ENCODE measurements around the gene RGS9.

Gene RGS9

DNA sequence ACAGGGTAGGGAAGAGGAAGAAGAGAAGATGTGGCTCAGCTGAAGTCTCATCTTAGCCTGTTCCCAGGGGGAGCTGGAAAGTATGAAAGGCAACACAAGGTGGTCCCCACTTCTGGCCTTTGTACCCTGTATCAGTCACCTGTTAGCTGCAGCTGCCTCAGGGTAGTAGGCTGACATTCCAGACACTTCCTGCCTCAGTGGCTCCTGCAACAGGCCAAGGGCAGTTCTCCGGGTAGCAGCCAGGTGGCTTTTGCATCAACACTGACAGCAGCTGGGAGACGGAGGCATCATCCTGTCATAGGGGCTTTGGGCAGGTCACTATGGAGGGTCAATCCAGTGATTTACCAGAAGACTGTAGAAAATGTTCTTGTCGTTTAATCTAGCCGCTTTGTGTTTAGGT is 124.0 kb downstream of the RGS9 start:
- Histone ChIP-seq H3K27me3 (replicated peaks) (no peaks in the 10 kb centered on the region), H3K27ac (no peak overlapping the region), H3K4me3 (ENCODE audit: low read depth, low read length) (no peak overlapping the region), H3K36me3 (replicated peaks) (no peaks in the 10 kb centered on the region)
- TF ChIP-seq, protein P1, sequence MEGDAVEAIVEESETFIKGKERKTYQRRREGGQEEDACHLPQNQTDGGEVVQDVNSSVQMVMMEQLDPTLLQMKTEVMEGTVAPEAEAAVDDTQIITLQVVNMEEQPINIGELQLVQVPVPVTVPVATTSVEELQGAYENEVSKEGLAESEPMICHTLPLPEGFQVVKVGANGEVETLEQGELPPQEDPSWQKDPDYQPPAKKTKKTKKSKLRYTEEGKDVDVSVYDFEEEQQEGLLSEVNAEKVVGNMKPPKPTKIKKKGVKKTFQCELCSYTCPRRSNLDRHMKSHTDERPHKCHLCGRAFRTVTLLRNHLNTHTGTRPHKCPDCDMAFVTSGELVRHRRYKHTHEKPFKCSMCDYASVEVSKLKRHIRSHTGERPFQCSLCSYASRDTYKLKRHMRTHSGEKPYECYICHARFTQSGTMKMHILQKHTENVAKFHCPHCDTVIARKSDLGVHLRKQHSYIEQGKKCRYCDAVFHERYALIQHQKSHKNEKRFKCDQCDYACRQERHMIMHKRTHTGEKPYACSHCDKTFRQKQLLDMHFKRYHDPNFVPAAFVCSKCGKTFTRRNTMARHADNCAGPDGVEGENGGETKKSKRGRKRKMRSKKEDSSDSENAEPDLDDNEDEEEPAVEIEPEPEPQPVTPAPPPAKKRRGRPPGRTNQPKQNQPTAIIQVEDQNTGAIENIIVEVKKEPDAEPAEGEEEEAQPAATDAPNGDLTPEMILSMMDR (IDR thresholded peaks at IDR 0.05; ENCODE audit: low read depth, low read length, missing control alignments) = peak; percentile 23
- no peak for DNase-seq
- in situ Hi-C loops (cut with HindIII; ENCODE audit: low pct_ligation_motif_present, low sequenced_read_pairs) = no loop called here

DNA sequence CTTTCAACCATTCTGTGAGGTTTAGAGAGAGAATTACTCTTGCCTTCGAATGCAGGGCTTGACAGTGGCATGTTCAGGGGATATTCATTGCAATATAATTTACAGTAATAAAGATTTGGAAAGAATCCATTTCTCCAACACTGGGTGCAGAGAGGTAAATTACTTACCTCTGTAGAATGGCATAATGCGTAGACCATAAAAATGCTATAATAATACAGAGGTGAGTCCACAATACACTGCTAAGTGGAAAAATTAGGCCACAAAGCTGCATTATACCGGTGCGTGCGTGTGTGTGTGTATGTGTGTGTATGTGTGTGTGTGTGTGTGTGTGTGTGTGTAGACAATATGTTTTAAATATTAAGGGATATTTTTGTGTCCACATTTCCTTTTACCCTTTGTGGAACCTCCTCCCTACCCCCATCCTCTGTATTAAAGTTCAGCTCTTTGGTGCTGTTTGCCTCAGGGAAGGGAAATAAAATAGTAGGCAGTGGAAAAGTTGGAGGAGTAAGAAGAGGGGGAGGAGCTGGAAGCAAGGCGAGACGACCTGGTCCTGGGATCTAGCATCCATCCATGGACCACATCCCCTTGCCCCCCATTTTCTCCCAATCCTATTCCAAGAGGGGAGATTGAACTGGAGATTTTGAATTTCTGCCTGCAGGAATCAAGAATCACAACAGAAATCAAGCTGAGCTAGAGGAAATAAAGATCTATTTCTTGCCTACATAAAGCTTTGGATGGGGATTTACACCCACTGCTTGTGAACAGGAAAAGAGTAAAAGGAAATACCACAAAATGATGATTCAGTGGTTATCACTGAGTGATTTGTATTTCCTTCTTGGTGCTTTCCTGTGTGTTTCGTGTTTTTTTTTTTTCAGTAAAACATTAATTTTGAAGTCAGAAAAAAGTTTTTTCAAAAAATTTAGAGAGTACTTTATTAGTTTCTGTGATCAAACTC is 124.8 kb downstream of the RGS9 start:
- TF ChIP-seq, protein P1 (IDR thresholded peaks at IDR 0.05; ENCODE audit: low read depth, low read length, missing control alignments) = no peak
- H3K36me3 ChIP-seq (replicated peaks) = no peaks in the 10 kb centered on the region
- no peak for DNase-seq
- H3K27me3 ChIP-seq (replicated peaks) = no peaks in the 10 kb centered on the region
- H3K4me3 ChIP-seq (ENCODE audit: low read depth, low read length) = no peak overlapping the region
- H3K27ac ChIP-seq = no peak overlapping the region
- in situ Hi-C loops (cut with HindIII; ENCODE audit: low pct_ligation_motif_present, low sequenced_read_pairs) = no loop called here

DNA sequence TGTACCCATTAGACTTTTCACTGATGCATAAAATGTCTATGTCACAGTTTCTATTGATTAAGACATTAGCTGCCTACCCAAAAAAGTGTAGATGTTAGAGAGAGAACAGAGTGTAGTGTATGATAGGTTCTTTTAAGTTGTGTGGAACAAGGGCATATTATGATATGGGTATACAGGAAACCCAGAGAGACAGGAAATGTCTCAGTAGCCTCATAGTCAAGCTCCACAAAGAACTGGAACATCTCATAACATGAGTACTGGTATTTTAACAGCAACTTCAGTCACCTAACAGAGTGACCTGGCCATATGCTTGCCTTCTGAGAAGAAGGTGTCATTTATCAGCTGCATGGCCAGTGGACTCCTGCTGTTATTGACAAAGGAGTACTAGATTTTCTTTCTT is 128.1 kb downstream of the RGS9 start:
- H3K36me3 ChIP-seq (replicated peaks) = no peaks in the 10 kb centered on the region
- no peaks in the 10 kb centered on the region for H3K27me3 ChIP-seq (replicated peaks)
- in situ Hi-C loops (cut with HindIII; ENCODE audit: low pct_ligation_motif_present, low sequenced_read_pairs) = no loop called here
- no peak overlapping the region for H3K27ac ChIP-seq
- DNase-seq = no peak
- H3K4me3 ChIP-seq (ENCODE audit: low read depth, low read length) = no peak overlapping the region
- TF ChIP-seq, protein P1 (IDR thresholded peaks at IDR 0.05; ENCODE audit: low read depth, low read length, missing control alignments) = no peak

GRCh38 chr17:65268832-65269231 is 131.7 kb downstream of the RGS9 start:
- DNase-seq = no peak
- no peak overlapping the region for H3K4me3 ChIP-seq (ENCODE audit: low read depth, low read length)
- H3K27me3 ChIP-seq (replicated peaks) = no peaks in the 10 kb centered on the region
- H3K27ac ChIP-seq = no peak overlapping the region
- in situ Hi-C loops (cut with HindIII; ENCODE audit: low pct_ligation_motif_present, low sequenced_read_pairs) = no loop called here
- H3K36me3 ChIP-seq (replicated peaks) = no peaks in the 10 kb centered on the region
- TF ChIP-seq, protein P1 (IDR thresholded peaks at IDR 0.05; ENCODE audit: low read depth, low read length, missing control alignments) = no peak

GRCh38 chr17:65270499-65271253 is 133.5 kb downstream of the RGS9 start:
- in situ Hi-C loops (cut with HindIII; ENCODE audit: low pct_ligation_motif_present, low sequenced_read_pairs) = no loop called here
- no peak overlapping the region for H3K27ac ChIP-seq
- H3K27me3 ChIP-seq (replicated peaks) = no peaks in the 10 kb centered on the region
- TF ChIP-seq, protein P1 (IDR thresholded peaks at IDR 0.05; ENCODE audit: low read depth, low read length, missing control alignments) = no peak
- no peak overlapping the region for H3K4me3 ChIP-seq (ENCODE audit: low read depth, low read length)
- no peak for DNase-seq
- no peaks in the 10 kb centered on the region for H3K36me3 ChIP-seq (replicated peaks)
